Measurements from ENCODE around the gene PHACTR3.

Gene PHACTR3

GRCh38 chr20:59608396-59608795, 4.1 kb downstream of the PHACTR3 start:
- no peak overlapping the region for H3K27ac ChIP-seq
- TF ChIP-seq ZFX (IDR thresholded peaks at IDR 0.05) (no peak), CTCF (conservative IDR thresholded peaks at IDR 0.05) (no peak)

- H3K27ac ChIP-seq = no peak overlapping the region
- TF ChIP-seq ZFX (IDR thresholded peaks at IDR 0.05) = no peak
- no peak for TF ChIP-seq CTCF (conservative IDR thresholded peaks at IDR 0.05)
Measured at GRCh38 chr20:59608871-59609270, 4.5 kb downstream of the PHACTR3 start.

GRCh38 chr20:59611286-59611685, 6.9 kb downstream of the PHACTR3 start:
- TF ChIP-seq CTCF (conservative IDR thresholded peaks at IDR 0.05) (no peak), ZFX (IDR thresholded peaks at IDR 0.05) (no peak)
- no peak overlapping the region for H3K27ac ChIP-seq

GRCh38 chr20:59613861-59614260, 9.5 kb downstream of the PHACTR3 start:
- H3K27ac ChIP-seq = no peak overlapping the region
- TF ChIP-seq CTCF (conservative IDR thresholded peaks at IDR 0.05) = no peak

GRCh38 chr20:59614714-59615113, 10.4 kb downstream of the PHACTR3 start:
- TF ChIP-seq CTCF (conservative IDR thresholded peaks at IDR 0.05) = no peak
- no peak for TF ChIP-seq ZFX (IDR thresholded peaks at IDR 0.05)
- no peak overlapping the region for H3K27ac ChIP-seq

- no peak overlapping the region for H3K27ac ChIP-seq
- no peak for TF ChIP-seq CTCF (conservative IDR thresholded peaks at IDR 0.05)
- no peak for TF ChIP-seq ZFX (IDR thresholded peaks at IDR 0.05)
Measured at GRCh38 chr20:59616306-59616705, 12.0 kb downstream of the PHACTR3 start.

GRCh38 chr20:59617221-59617620, 12.9 kb downstream of the PHACTR3 start:
- no peak overlapping the region for H3K27ac ChIP-seq
- TF ChIP-seq ZFX (IDR thresholded peaks at IDR 0.05) (no peak), CTCF (conservative IDR thresholded peaks at IDR 0.05) (no peak)

All from C4-2B (cell line).